Mesenchymal stem cell (in vitro differentiated cells and primary cell): Measurements from ENCODE around the gene OSTM1.

Experiments used
- DNase-seq: peaks from one replicate; pipeline ENCODE4 v3.0.0-alpha.2; 2013
- H2AFZ ChIP-seq: one replicate; pipeline ENCODE4 v1.6.1; 2013; ENCODE audit warnings: low read depth, mild to moderate bottlenecking, control low read depth, inconsistent platforms, low read length, moderate library complexity
- H2AK5ac ChIP-seq: 2 replicates; pipeline ENCODE4 v1.6.1; 2013; ENCODE audit warnings: low read length, moderate library complexity, mild to moderate bottlenecking, inconsistent platforms; ENCODE audit not compliant: severe bottlenecking
- H2BK120ac ChIP-seq: one replicate; pipeline ENCODE4 v1.6.1; 2013; ENCODE audit warnings: low read depth, mild to moderate bottlenecking, inconsistent platforms, low read length, moderate library complexity
- H2BK12ac ChIP-seq, 2 experiments: one replicate each; pipeline ENCODE4 v1.6.1; 2013; ENCODE audit warnings: inconsistent platforms in 2 of 2, low read length in 2 of 2, mild to moderate bottlenecking in 2 of 2, moderate library complexity in 2 of 2, control low read depth in 1 of 2
- H2BK15ac ChIP-seq: one replicate; pipeline ENCODE4 v1.6.1; 2013; ENCODE audit warnings: mild to moderate bottlenecking, low read depth, inconsistent platforms; ENCODE audit not compliant: poor library complexity, severe bottlenecking
- H2BK5ac ChIP-seq: 2 replicates; pipeline ENCODE4 v1.6.1; 2013; ENCODE audit warnings: low read depth, mild to moderate bottlenecking, low read length, control low read depth, inconsistent platforms; ENCODE audit not compliant: poor library complexity, severe bottlenecking
- H3K14ac ChIP-seq, 2 experiments: one replicate each; pipeline ENCODE4 v1.6.1; 2013; ENCODE audit warnings: inconsistent platforms in 2 of 2, low read length in 2 of 2, control low read depth in 1 of 2, mild to moderate bottlenecking in 1 of 2, moderate library complexity in 1 of 2
- H3K18ac ChIP-seq, 2 experiments: one replicate each; pipeline ENCODE4 v1.6.1; 2013; ENCODE audit warnings: inconsistent platforms in 2 of 2, low read length in 2 of 2, control low read depth in 1 of 2, low read depth in 1 of 2, mild to moderate bottlenecking in 1 of 2
- H3K23ac ChIP-seq, 2 experiments: one replicate each; pipeline ENCODE4 v1.6.1; 2013; ENCODE audit warnings: inconsistent platforms in 2 of 2, low read length in 2 of 2, mild to moderate bottlenecking in 2 of 2, moderate library complexity in 2 of 2, control low read depth in 1 of 2
- H3K27ac ChIP-seq: 2 replicates; pipeline ENCODE4 v1.5.1; 2013; ENCODE audit warnings: mild to moderate bottlenecking, moderate library complexity, low read length, control low read depth, inconsistent platforms; ENCODE audit not compliant: poor library complexity, severe bottlenecking
- H3K27me3 ChIP-seq, 2 experiments: 2 replicates each; pipeline versions ENCODE4 v1.6.1 to v1.7.0; 2013; ENCODE audit warnings: low read length in 2 of 2, mild to moderate bottlenecking in 2 of 2, moderate library complexity in 2 of 2, control low read depth in 1 of 2, inconsistent platforms in 1 of 2; ENCODE audit not compliant: control insufficient read depth in 1 of 2, insufficient read depth in 1 of 2
- H3K36me3 ChIP-seq, 2 experiments: 2 replicates each; pipeline versions ENCODE4 v1.6.1 to v1.7.0; 2013; ENCODE audit warnings: low read length in 2 of 2, control low read depth in 1 of 2, inconsistent platforms in 1 of 2, low read depth in 1 of 2, mild to moderate bottlenecking in 1 of 2; ENCODE audit not compliant: insufficient read depth in 2 of 2, control insufficient read depth in 1 of 2
- H3K4ac ChIP-seq, 2 experiments: one replicate each; pipeline ENCODE4 v1.6.1; 2013; ENCODE audit warnings: inconsistent platforms in 2 of 2, low read length in 2 of 2, mild to moderate bottlenecking in 2 of 2, moderate library complexity in 2 of 2, control low read depth in 1 of 2, low read depth in 1 of 2
- H3K4me1 ChIP-seq: 2 replicates; pipeline ENCODE4 v1.6.1; 2013; ENCODE audit warnings: low read depth, low read length, control low read depth; ENCODE audit not compliant: control insufficient read depth, insufficient read depth
- H3K4me2 ChIP-seq: 2 replicates; pipeline ENCODE4 v1.6.1; 2013; ENCODE audit warnings: low read length, mild to moderate bottlenecking, inconsistent platforms; ENCODE audit not compliant: poor library complexity, severe bottlenecking
- H3K4me3 ChIP-seq, 2 experiments: 2 replicates each; pipeline versions ENCODE4 v1.5.1 to v1.7.0; 2013; ENCODE audit warnings: low read length in 2 of 2, mild to moderate bottlenecking in 2 of 2, control low read depth in 1 of 2, low read depth in 1 of 2; ENCODE audit not compliant: insufficient read depth in 1 of 2
- H3K79me1 ChIP-seq: replicated peaks from 2 replicates; pipeline ENCODE4 v1.6.1; 2013; ENCODE audit warnings: mild to moderate bottlenecking, control low read depth, low read length, inconsistent platforms; ENCODE audit not compliant: poor library complexity, severe bottlenecking
- H3K9ac ChIP-seq: 2 replicates; pipeline ENCODE4 v1.7.0; 2013; ENCODE audit warnings: mild to moderate bottlenecking, low read length, moderate library complexity
- H3K9me3 ChIP-seq: 2 replicates; pipeline ENCODE4 v1.7.0; 2013; ENCODE audit warnings: mild to moderate bottlenecking, low read length; ENCODE audit not compliant: control insufficient read depth
- H4K8ac ChIP-seq: one replicate; pipeline ENCODE4 v1.6.1; 2013; ENCODE audit warnings: inconsistent platforms, mild to moderate bottlenecking, low read length, moderate library complexity
- H4K91ac ChIP-seq: one replicate; pipeline ENCODE4 v1.6.1; 2013; ENCODE audit warnings: mild to moderate bottlenecking, low read length, inconsistent platforms
- WGBS: methylation state at CpG from one replicate; pipeline ENCODE4 v1.1.7; 2013; ENCODE audit warnings: mixed read lengths; 5-methylcytosine and 5-hydroxymethylcytosine counted together

The OSTM1 gene

GRCh38 chr6:108031968-108032367 is 42.6 kb downstream of the OSTM1 start:
- Histone ChIP-seq H3K4me1 (no peaks in the 10 kb centered on the region), H2BK12ac (no peak overlapping the region), H3K14ac (no peak overlapping the region), H2BK15ac (no peak overlapping the region), H3K27ac (no peak overlapping the region), H3K4me2 (no peak overlapping the region), H2BK120ac (no peak overlapping the region), H3K23ac (no peak overlapping the region), H3K4me3 (no peak overlapping the region), H3K36me3 (peaks cover 12 to 43% of the 10 kb centered on the region in 2 experiments), H2AFZ (no peak overlapping the region), H2AK5ac (no peak overlapping the region), H4K8ac (no peak overlapping the region), H2BK5ac (no peak overlapping the region), H3K27me3 (no peaks in the 10 kb centered on the region), H3K18ac (no peak overlapping the region), H3K9me3 (no peaks in the 10 kb centered on the region), H3K4ac (no peak overlapping the region), H3K9ac (no peak overlapping the region), H4K91ac (no peak overlapping the region), H3K79me1 (no peaks in the 10 kb centered on the region)
- no peak for DNase-seq
- WGBS, result 98% methylated on average over 10 of the region's 10 CpGs

- no peak overlapping the region for H4K8ac ChIP-seq
- H3K27me3 ChIP-seq, result no peaks in the 10 kb centered on the region
- H3K23ac ChIP-seq, result no peak overlapping the region
- H3K4me2 ChIP-seq, result no peak overlapping the region
- no peaks in the 10 kb centered on the region for H3K9me3 ChIP-seq
- no peak overlapping the region for H3K9ac ChIP-seq
- no peak overlapping the region for H2BK12ac ChIP-seq
- H3K18ac ChIP-seq, result no peak overlapping the region
- no peak for DNase-seq
- no peak overlapping the region for H3K4ac ChIP-seq
- no peak overlapping the region for H2AK5ac ChIP-seq
- no peak overlapping the region for H2BK5ac ChIP-seq
- no peak overlapping the region for H2BK15ac ChIP-seq
- no peak overlapping the region for H4K91ac ChIP-seq
- no peak overlapping the region for H2AFZ ChIP-seq
- H2BK120ac ChIP-seq, result no peak overlapping the region
- no peaks in the 10 kb centered on the region for H3K4me1 ChIP-seq
- peaks cover 6 to 38% of the 10 kb centered on the region in 2 experiments for H3K36me3 ChIP-seq
- no peak overlapping the region for H3K14ac ChIP-seq
- no peak overlapping the region for H3K4me3 ChIP-seq
- 100% methylated on average over 1 of the region's 1 CpG for WGBS
- H3K27ac ChIP-seq, result no peak overlapping the region
- H3K79me1 ChIP-seq, result no peaks in the 10 kb centered on the region
Measured at GRCh38 chr6:108030211-108030610, 44.3 kb downstream of the OSTM1 start.

- H2BK5ac ChIP-seq, result no peak overlapping the region
- no peak overlapping the region for H4K8ac ChIP-seq
- H2AK5ac ChIP-seq, result no peak overlapping the region
- no peak overlapping the region for H2BK15ac ChIP-seq
- no peak overlapping the region for H3K27ac ChIP-seq
- H2BK120ac ChIP-seq, result no peak overlapping the region
- DNase-seq, result no peak
- H4K91ac ChIP-seq, result no peak overlapping the region
- no peak overlapping the region for H3K4ac ChIP-seq
- no peak overlapping the region for H3K18ac ChIP-seq
- no peak overlapping the region for H2BK12ac ChIP-seq
- H3K9ac ChIP-seq, result no peak overlapping the region
- H2AFZ ChIP-seq, result no peak overlapping the region
- peaks cover 6 to 37% of the 10 kb centered on the region in 2 experiments for H3K36me3 ChIP-seq
- no peak overlapping the region for H3K14ac ChIP-seq
- H3K27me3 ChIP-seq, result no peaks in the 10 kb centered on the region
- no peak overlapping the region for H3K4me3 ChIP-seq
- no peaks in the 10 kb centered on the region for H3K4me1 ChIP-seq
- no peaks in the 10 kb centered on the region for H3K9me3 ChIP-seq
- no peaks in the 10 kb centered on the region for H3K79me1 ChIP-seq
- no peak overlapping the region for H3K23ac ChIP-seq
- 88% methylated on average over 6 of the region's 6 CpGs for WGBS
- no peak overlapping the region for H3K4me2 ChIP-seq
Measured at GRCh38 chr6:108029226-108029921, 45.2 kb downstream of the OSTM1 start.

- Histone ChIP-seq H3K4me1 (no peaks in the 10 kb centered on the region), H3K9ac (no peak overlapping the region), H2AFZ (no peak overlapping the region), H3K27me3 (no peaks in the 10 kb centered on the region), H4K91ac (no peak overlapping the region), H3K23ac (no peak overlapping the region), H3K4me2 (no peak overlapping the region), H2AK5ac (no peak overlapping the region), H2BK120ac (no peak overlapping the region), H3K9me3 (no peaks in the 10 kb centered on the region), H3K14ac (no peak overlapping the region), H3K18ac (no peak overlapping the region), H3K36me3 (peaks cover 6 to 30% of the 10 kb centered on the region in 2 experiments), H2BK12ac (no peak overlapping the region), H2BK5ac (no peak overlapping the region), H3K79me1 (no peaks in the 10 kb centered on the region), H3K4ac (no peak overlapping the region), H4K8ac (no peak overlapping the region), H3K27ac (no peak overlapping the region), H2BK15ac (no peak overlapping the region), H3K4me3 (no peak overlapping the region)
- 100% methylated on average over 1 of the region's 3 CpGs for WGBS
- no peak for DNase-seq
Measured at GRCh38 chr6:108027594-108027993, 46.9 kb downstream of the OSTM1 start.
